ENCODE measurements around the gene CDH15.
"Not testable (repeated sequence)": the region's sequence is repeated elsewhere in the genome, so short reads cannot be mapped to it uniquely, and the experiment has no call there.

- TF ChIP-seq, protein P1, sequence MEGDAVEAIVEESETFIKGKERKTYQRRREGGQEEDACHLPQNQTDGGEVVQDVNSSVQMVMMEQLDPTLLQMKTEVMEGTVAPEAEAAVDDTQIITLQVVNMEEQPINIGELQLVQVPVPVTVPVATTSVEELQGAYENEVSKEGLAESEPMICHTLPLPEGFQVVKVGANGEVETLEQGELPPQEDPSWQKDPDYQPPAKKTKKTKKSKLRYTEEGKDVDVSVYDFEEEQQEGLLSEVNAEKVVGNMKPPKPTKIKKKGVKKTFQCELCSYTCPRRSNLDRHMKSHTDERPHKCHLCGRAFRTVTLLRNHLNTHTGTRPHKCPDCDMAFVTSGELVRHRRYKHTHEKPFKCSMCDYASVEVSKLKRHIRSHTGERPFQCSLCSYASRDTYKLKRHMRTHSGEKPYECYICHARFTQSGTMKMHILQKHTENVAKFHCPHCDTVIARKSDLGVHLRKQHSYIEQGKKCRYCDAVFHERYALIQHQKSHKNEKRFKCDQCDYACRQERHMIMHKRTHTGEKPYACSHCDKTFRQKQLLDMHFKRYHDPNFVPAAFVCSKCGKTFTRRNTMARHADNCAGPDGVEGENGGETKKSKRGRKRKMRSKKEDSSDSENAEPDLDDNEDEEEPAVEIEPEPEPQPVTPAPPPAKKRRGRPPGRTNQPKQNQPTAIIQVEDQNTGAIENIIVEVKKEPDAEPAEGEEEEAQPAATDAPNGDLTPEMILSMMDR (IDR thresholded peaks at IDR 0.05; ENCODE audit: insufficient read depth, low read length, poor library complexity, severe bottlenecking), result not testable (repeated sequence)
- TF ChIP-seq EZH2phosphoT487 (conservative IDR thresholded peaks at IDR 0.05; ENCODE audit: low read length), result not testable (repeated sequence)
Observed at GRCh38 chr16:89188471-89189357, 17.2 kb downstream of the CDH15 start.

Measured in SU-DHL-6 (cell line).